Sigmoid colon (tissue), 7 donors: Measurements from ENCODE around the gene MRPL47. TPM values are rescaled to one million over a fixed set of nuclear protein-coding genes. Genes with fewer than 3 reads are reported as not detected.
"Not testable (repeated sequence)": the region's sequence is repeated elsewhere in the genome, so short reads cannot be mapped to it uniquely, and the experiment has no call there.

Experiments
- DNase-seq: peaks from one replicate; pipeline ENCODE4 v3.0.0-alpha.2; 2019
- H3K27ac ChIP-seq, 4 donors: fragments of 200-600 bp; sonication (generic); one replicate each; pipeline ENCODE4 v1.5.1; 2016 to 2019; ENCODE audit warnings: mild to moderate bottlenecking in 1 of 4
- H3K27me3 ChIP-seq, 3 donors: fragments of 200-600 bp; sonication (generic); one replicate each; pipeline ENCODE4 v1.5.1; 2019; ENCODE audit warnings: mild to moderate bottlenecking in 1 of 3
- H3K36me3 ChIP-seq, 4 donors: fragments of 200-600 bp; sonication (generic); one replicate each; pipeline ENCODE4 v1.5.1; 2016 to 2019
- H3K4me1 ChIP-seq, 4 donors: fragments of 200-600 bp; sonication (generic); one replicate each; pipeline ENCODE4 v1.5.1; 2017 to 2019
- H3K4me3 ChIP-seq, 4 donors: fragments of 200-600 bp; sonication (generic); one replicate each; pipeline ENCODE4 v1.5.1; 2017 to 2019; ENCODE audit warnings: mild to moderate bottlenecking in 2 of 4, moderate library complexity in 1 of 4
- H3K9me3 ChIP-seq, 4 donors: fragments of 200-600 bp in 3 of 4; sonication (generic) in 3 of 4; one replicate each; pipeline versions ENCODE4 v1.5.1 to v1.6.1; 2013 to 2019
- CTCF ChIP-seq, 4 experiments: fragments of 450-650 bp in 3 of 4; fragments of 200-600 bp in 1 of 4; IDR thresholded peaks; one replicate each; pipeline ENCODE4 v1.5.1; 2016 to 2019; ENCODE audit warnings: antibody characterized with exemption in 4 of 4, mild to moderate bottlenecking in 3 of 4, moderate library complexity in 2 of 4
- EP300 ChIP-seq, 4 donors: sonication (generic); formaldehyde crosslinking; IDR thresholded peaks; one replicate each; pipeline ENCODE4 v1.6.1; 2017; ENCODE audit warnings: antibody characterized with exemption in 4 of 4
- POLR2A ChIP-seq, 2 donors: fragments of 450-650 bp; IDR thresholded peaks; one replicate each; pipeline ENCODE4 v1.6.1; 2016; ENCODE audit warnings: antibody characterized with exemption in 2 of 2, mild to moderate bottlenecking in 2 of 2, moderate library complexity in 2 of 2
- POLR2AphosphoS5 ChIP-seq, 4 donors: sonication (generic); formaldehyde crosslinking; IDR thresholded peaks; one replicate each; pipeline ENCODE4 v1.6.1; 2017; ENCODE audit warnings: antibody characterized with exemption in 4 of 4
- WGBS, 2 donors: extraction: QIAGEN DNeasy Blood & Tissue Kit; methylation state at CpG; one replicate each; pipeline ENCODE4 v1.1.7; 2013; 5-methylcytosine and 5-hydroxymethylcytosine counted together
- intact Hi-C: fragments of 100-400 bp; cut with DNase I; formaldehyde crosslinking; loops from one replicate; pipeline ENCODE4 v1.15.1; 2023
- polyA plus RNA-seq, 3 donors: library from polyadenylated mRNA; stranded (reverse); fragments of 200-250 nt; gene quantifications; one replicate each; pipeline ENCODE4 v1.2.3, GENCODE V29; 2013
- total RNA-seq, 4 donors: library from RNA; depleted of rRNA; stranded (reverse); fragments of >200 nt; gene quantifications; one replicate each; pipeline ENCODE4 v1.1.0, GENCODE V29; 2016
- donor health status: healthy with polysubstance abuse.
- donor health status: Bipolar disorder and iron deficiency.
- donor health status: healthy.

The MRPL47 gene
- total and polyA plus RNA-seq, 7 donors, result 26.0 to 58.5 (median 45.6) TPM

- no peak for DNase-seq
- intact Hi-C loops, result loop anchor here (2.0 kb wide), 1 partner anchor 47 kb away; the partner anchor contains the start of genes MRPL47 and NDUFB5
- no peak for TF ChIP-seq CTCF (IDR thresholded peaks at IDR 0.05)
- no peak for TF ChIP-seq POLR2A (IDR thresholded peaks at IDR 0.05)
- TF ChIP-seq POLR2AphosphoS5 (IDR thresholded peaks at IDR 0.05), result no peak
- TF ChIP-seq EP300 (IDR thresholded peaks at IDR 0.05), result no peak
- no peaks in the 10 kb centered on the region for H3K9me3 ChIP-seq
- H3K27ac ChIP-seq, result peak overlapping the region; percentile 93 to 97 (median 96)
- peaks cover 0 to 15% (median 10%) of the 10 kb centered on the region in 4 donors for H3K4me1 ChIP-seq
- 48 to 49% methylated on average over 11 of the region's 11 CpGs for WGBS, 2 donors
- no peaks in the 10 kb centered on the region for H3K27me3 ChIP-seq
- H3K4me3 ChIP-seq, result peak overlapping the region; percentile 74 to 91 (median 88)
- H3K36me3 ChIP-seq, result no peaks in the 10 kb centered on the region
Observed at GRCh38 chr3:179651687-179652446, 47.4 kb upstream of the MRPL47 start.

GRCh38 chr3:179646177-179646576 is 41.7 kb upstream of the MRPL47 start:
- Histone ChIP-seq H3K9me3 (no peaks in the 10 kb centered on the region), H3K27me3 (no peaks in the 10 kb centered on the region), H3K4me3 (no peak overlapping the region), H3K36me3 (no peaks in the 10 kb centered on the region), H3K27ac (no peak overlapping the region), H3K4me1 (no peaks in the 10 kb centered on the region)
- 85% methylated on average over 3 of the region's 3 CpGs for WGBS, 2 donors
- TF ChIP-seq EP300 (IDR thresholded peaks at IDR 0.05) (no peak), POLR2AphosphoS5 (IDR thresholded peaks at IDR 0.05) (no peak), POLR2A (IDR thresholded peaks at IDR 0.05) (no peak), CTCF (IDR thresholded peaks at IDR 0.05) (no peak)
- no peak for DNase-seq
- intact Hi-C loops, result no loop called here

GRCh38 chr3:179643837-179644236 is 39.4 kb upstream of the MRPL47 start:
- H3K36me3 ChIP-seq, H3K9me3 ChIP-seq, intact Hi-C loops, H3K4me3 ChIP-seq, DNase-seq, H3K27me3 ChIP-seq, H3K27ac ChIP-seq, H3K4me1 ChIP-seq: not testable (repeated sequence)
- WGBS, 2 donors, result 84 to 90% methylated on average over 8 of the region's 8 CpGs

- no peak for TF ChIP-seq POLR2AphosphoS5 (IDR thresholded peaks at IDR 0.05)
- no peak for TF ChIP-seq EP300 (IDR thresholded peaks at IDR 0.05)
- TF ChIP-seq CTCF (IDR thresholded peaks at IDR 0.05), result no peak
- TF ChIP-seq POLR2A (IDR thresholded peaks at IDR 0.05), result no peak
- intact Hi-C loops, result no loop called here
Observed at GRCh38 chr3:179642871-179643270, 38.4 kb upstream of the MRPL47 start.

GRCh38 chr3:179640469-179640868 is 36.0 kb upstream of the MRPL47 start:
- H3K4me3 ChIP-seq, result no peak overlapping the region
- H3K4me1 ChIP-seq, result no peaks in the 10 kb centered on the region
- H3K9me3 ChIP-seq, result no peaks in the 10 kb centered on the region
- TF ChIP-seq POLR2AphosphoS5 (IDR thresholded peaks at IDR 0.05), result no peak
- no peak for TF ChIP-seq CTCF (IDR thresholded peaks at IDR 0.05)
- no peak for TF ChIP-seq EP300 (IDR thresholded peaks at IDR 0.05)
- no peak for TF ChIP-seq POLR2A (IDR thresholded peaks at IDR 0.05)
- no peaks in the 10 kb centered on the region for H3K36me3 ChIP-seq
- no peak for DNase-seq
- intact Hi-C loops, result no loop called here
- H3K27ac ChIP-seq, result no peak overlapping the region
- 94 to 99% methylated on average over 1 of the region's 1 CpG for WGBS, 2 donors
- H3K27me3 ChIP-seq, result no peaks in the 10 kb centered on the region

More at GRCh38 chr3:179642871-179643270, 38.4 kb upstream of the MRPL47 start:
- H3K4me3 ChIP-seq, result no peak overlapping the region
- H3K9me3 ChIP-seq, result no peaks in the 10 kb centered on the region
- WGBS, 2 donors, result 71 to 87% methylated on average over 3 of the region's 3 CpGs
- no peak for DNase-seq
- no peaks in the 10 kb centered on the region for H3K27me3 ChIP-seq
- H3K36me3 ChIP-seq, result no peaks in the 10 kb centered on the region
- H3K4me1 ChIP-seq, result no peaks in the 10 kb centered on the region
- H3K27ac ChIP-seq, result no peak overlapping the region
